NCI-H524 treated with DMSO at 0.1 percent for 48 hours (cell line): ENCODE data around the gene FAM135A.
"Not testable (repeated sequence)": the region's sequence is repeated elsewhere in the genome, so short reads cannot be mapped to it uniquely, and the experiment has no call there.

Experiments
- DNase-seq: peaks from one replicate; lab custom pipeline; 2025; lab: John Stamatoyannopoulos, UW

Gene FAM135A

DNA sequence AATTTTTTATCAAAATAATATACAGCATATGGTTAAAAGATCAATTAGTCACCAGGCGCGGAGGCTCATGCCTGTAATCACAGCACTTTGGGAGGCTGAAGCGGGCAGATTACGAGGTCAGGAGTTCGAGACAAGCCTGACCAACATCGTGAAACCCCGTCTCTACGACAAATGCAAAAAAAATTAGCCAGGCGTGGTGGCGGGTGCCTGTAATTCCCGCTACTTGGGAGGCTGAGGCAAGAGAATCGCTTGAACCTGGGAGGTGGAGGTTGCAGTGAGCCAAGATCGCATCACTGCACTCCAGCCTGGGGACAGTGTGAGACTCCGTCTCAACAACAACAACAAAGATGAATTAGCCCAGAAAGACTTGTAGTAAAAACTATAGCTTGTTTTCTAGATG, 46.4 kb downstream of the FAM135A start:
- not testable (repeated sequence) for DNase-seq

DNA sequence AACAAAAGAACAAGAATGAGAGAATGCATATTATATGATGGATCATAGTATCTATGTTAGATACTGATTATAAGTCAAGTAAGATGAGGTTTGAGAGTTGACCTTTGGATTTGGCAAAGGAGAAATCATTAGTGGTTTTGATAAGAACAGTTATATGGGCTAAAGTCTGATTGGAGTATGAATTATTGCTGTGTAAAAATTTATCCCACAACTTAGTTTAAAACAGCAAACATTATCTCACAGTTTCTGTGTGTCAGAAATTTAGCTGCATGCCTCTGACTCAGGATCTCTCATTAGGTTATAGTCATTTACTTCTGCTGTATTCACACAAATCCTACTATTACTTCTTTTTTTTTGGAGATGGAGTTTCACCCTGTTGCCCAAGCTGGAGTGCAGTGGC, 56.7 kb downstream of the FAM135A start:
- DNase-seq, result no peak

DNA sequence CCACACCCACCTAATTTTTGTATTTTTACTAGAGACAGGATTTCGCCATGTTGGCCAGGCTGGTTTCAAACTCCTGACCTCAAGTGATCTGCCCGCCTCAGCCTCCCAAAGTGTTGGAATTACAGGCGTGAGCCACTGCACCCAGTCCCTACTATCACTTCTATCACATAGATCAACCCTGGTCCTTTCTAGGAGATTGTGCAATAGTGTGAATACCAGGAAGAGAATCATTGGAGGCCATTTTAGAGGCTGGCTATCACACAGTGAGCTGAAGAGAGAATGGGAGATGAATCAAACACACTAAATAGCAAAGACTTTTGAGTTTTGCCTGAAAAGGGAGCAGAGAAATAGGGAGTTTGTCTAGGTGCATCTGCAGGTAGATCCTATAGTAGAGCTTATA, 57.2 kb downstream of the FAM135A start:
- DNase-seq, result not testable (repeated sequence)

DNA sequence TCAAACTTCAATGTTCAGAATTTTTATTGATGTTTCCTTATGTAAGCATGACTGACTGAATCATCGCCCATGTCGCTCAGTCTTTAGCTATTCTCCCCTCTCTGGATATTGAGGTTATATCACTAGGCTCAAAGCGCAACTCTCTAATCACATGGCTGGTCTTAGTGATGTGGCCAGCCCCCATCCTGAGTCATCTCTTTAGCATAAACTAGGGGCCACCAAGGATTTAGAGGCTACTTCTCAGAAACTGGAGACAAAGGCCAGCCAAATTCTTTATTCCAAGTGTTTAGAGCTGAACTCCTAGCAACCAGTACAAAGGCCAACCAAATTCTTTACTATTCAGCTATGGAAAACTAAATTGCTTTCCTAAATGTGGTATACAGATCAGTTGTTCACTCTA, 61.4 kb downstream of the FAM135A start:
- no peak for DNase-seq

DNA sequence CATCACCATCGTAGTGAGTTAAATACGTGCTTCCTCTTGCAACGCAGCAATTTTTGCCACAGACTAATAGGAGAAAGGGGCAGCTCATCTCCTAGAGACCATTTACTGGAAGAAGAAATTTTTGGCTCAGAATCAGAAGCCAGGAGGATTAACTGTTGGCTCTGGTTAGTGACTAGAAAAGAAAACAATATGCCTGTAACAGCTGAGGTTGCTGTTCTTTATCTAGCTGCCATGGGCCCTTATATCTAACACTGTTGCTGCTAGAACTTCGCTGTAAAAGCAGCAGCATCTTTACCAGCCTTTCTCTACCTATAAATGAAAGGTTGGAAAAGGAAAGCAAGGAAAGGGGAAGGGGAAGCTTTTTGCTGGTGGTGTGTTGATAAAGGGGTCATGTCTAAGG, 65.9 kb downstream of the FAM135A start:
- DNase-seq, result peak; percentile 2

DNA sequence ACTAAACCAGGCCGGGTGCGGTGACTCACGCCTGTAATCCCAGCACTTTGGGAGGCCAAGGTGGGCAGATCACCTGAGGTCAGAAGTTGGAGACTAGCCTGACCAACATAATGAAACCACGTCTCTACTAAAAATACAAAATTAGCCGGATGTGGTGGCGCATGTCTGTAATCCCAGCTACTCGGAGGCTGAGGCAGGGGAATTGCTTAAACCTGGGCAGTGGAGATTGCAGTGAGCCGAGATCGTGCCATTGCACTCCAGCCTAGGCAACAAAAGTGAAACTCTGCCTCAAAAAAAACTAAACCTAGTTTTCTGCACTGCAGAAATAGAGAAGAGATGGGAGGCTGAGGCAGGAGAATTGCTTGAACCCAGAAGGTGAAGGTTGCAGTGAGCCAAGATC, 73.3 kb downstream of the FAM135A start:
- DNase-seq, result not testable (repeated sequence)

DNA sequence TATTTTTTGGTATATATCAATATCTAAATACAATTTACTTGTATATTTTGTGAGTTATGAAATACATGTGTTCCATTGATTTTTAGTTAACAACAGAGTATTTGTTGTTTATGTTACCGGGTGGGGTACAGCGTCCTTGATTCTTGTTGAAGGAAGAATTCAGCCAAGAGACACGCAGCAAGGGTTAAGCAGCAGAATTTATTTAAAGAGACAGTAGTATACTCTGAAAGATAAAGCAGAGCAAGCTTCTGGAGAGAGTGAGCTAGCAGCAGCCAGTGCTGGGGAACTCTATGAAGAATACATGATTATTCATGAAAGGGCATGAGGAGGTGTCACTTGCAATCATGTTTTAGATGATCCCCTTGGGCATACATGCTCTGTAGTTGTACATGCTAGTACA, 76.1 kb downstream of the FAM135A start:
- DNase-seq, result no peak

DNA sequence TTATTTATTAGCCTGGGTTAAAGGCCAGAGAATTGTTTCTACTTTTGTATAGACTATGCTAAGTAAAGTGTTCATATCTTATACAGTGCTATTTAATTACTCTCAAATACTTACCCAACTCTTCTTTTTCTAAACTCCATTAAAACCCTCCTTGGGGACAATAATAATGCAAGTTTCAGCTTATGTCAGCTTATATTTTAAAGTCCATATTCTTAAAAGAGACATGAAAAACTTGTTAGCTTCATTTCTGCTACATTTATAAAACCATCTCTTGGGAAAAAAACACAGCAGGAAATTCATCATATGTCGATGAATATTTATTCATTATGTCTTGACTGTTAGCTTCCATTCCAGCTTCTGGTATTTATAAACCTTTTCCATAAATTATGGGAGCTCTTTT, 81.5 kb downstream of the FAM135A start:
- DNase-seq, result no peak

DNA sequence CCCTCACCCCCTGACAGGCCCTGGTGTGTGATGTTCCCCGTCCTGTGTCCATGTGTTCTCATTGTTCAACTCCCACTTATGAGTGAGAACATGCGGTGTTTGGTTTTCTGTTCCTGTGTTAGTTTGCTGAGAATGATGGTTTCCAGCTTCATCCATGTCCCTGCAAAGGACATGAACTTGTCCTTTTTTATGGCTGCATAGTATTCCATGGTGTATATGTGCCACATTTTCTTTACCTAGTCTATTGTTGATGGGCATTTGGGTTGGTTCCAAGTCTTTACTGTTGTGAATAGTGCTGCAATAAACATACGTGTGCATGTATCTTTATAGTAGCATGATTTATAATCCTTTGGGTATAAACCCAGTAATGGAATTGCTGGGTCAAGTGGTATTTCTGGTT, 82.5 kb downstream of the FAM135A start:
- not testable (repeated sequence) for DNase-seq

DNA sequence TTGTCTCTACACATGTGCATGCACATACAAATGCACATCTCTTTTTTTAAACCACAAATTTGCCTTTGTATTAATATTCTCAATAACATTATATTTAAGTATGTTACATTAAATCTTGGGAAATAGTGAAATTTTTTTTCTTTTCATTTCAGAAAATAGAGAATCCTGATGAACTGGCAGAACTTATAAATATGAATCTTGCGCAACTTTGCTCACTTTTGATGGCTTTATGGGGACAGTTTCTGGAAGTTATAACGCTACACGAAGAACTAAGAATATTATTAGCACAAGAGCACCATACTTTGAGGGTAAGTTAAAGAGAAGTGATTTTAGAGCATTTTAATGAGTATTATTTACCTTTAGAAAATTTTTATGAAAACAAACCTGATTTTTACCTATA, 89.2 kb downstream of the FAM135A start:
- DNase-seq, result no peak

DNA sequence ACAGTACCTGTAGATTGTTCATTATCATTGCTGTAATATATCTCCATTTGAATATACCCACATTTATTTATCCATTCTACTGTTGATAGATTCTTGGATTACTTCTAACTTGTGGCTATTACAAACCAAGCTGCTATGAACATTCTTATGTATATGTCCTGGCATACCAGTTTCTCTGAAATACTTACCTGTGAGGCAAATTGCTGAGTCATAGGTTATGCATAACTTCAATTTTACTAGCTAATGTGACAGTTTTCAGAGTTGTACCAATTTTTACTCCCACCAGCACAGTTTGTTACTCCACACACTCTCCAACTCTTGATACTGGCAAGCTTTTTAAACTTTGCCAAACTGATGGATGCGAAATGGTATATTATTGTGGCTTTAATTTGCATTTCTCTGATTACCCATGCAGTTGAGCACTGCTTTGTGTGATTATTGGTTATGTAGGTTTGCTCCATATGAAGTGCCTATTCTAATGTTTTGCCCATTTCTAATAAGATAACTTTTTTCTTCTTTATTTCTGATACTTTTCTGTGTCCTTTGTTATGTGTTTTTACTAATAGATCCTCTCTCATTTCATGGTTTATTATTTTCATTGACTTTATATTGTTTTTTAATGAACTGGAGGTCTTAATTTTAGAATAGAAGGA, 90.6 kb downstream of the FAM135A start:
- no peak for DNase-seq

DNA sequence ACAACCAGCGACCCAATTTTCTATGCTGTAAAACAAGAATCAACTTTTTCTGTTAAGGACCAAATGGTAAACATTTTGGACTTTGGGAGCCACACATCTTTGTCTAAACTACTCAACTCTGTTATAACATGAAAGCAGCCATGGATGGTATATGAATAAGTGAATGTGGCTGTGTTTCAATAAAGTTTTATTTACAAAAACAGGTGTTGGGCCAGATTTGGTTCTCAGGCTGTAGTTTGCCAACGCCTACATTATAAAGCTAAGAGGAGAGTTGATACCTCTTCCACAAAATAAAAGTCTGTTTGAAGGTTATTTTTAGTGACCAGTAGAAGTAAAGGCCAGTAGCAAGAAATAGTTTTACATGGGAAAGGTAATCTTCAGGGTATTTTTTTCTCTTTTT, 93.0 kb downstream of the FAM135A start:
- DNase-seq, result no peak

DNA sequence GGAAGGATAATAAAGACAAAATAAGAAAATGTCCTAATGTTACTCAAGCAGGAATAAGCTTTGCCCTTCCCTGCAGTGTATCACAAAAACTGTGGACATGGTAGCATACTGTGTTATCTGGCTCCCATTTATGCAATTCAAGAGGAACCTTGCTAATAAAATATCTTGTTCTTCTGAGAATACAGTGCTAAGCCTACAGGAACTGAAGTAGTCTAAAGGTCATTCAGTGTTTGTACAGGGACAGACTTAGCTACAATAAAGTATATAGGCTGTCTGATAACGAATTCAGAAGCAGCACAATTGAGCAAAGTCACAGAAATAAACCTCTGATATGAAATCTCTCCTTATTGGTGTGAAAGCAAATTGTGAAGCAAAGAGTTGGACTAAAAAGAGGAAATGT, 93.9 kb downstream of the FAM135A start:
- no peak for DNase-seq

DNA sequence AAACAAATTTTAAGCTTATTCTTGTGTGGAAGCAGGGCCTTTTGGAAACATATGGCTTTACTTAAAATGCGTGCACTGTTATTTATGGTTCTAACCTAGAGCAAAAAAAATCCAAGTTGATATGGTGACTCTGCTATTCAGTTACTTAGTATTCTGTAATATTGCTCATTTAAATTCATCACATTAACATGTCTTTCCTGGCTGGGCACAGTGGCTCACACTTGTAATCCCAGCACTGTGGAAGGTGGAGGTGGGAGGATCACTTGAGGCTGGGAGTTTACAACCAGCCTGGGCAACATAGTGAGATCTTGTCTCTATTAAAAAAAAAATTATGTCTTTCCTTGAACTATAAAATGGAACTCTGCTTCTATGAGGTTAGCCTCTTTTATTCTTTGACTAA, 95.6 kb downstream of the FAM135A start:
- DNase-seq, result no peak

DNA sequence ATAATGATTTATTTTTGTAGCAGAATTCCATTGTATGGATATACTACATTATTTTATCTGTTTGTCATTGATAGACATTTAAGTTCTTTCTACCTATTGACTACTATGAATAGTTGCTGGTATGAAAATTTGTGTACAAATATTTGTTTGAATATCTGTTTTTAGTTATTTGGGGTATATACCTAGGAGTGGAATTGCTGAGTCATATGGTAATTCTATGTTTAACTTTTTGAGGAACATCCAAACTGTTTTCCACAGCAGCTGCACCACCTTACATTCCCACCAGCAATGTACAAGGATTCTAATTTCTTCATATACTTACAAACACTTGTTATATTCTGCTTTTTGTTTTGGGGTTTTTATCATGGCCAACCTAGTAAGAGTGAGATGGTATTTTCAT, 97.3 kb downstream of the FAM135A start:
- no peak for DNase-seq

DNA sequence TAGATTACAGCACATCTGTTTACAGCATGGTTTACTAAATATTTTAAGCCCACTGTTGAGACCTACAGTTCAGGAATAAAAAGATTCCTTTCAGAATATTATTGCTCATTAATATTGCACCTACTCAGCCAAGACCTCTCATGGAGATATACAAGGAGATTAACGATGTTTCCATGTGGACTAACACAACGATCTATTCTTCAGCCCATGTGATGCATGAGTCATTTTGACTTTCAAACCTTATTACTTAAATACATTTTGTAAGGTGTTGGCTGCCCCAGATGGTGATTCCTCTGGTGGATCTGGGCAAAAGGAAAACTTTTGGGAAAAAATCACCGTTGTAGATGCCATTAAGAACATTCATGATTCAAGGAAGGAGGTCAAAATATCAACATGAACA, 105.4 kb downstream of the FAM135A start:
- no peak for DNase-seq

DNA sequence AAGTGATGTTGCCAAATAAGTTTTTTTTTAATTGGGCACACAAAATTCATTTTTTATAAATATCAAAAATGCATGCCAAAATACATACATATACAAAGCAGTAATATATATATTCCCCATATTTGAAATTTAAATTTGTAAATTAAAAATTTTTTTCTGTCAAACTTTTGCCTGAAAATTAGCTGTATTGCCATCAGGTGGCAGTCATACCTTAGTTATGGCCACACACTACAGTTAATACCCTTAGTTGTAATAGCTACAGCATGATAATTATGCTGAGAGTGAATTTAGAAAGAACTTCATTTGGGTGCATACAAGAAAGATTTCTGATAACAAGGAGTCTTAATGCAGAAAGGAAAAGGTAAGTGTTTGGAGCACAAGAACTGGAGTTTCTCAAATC, 107.3 kb downstream of the FAM135A start:
- DNase-seq, result no peak

DNA sequence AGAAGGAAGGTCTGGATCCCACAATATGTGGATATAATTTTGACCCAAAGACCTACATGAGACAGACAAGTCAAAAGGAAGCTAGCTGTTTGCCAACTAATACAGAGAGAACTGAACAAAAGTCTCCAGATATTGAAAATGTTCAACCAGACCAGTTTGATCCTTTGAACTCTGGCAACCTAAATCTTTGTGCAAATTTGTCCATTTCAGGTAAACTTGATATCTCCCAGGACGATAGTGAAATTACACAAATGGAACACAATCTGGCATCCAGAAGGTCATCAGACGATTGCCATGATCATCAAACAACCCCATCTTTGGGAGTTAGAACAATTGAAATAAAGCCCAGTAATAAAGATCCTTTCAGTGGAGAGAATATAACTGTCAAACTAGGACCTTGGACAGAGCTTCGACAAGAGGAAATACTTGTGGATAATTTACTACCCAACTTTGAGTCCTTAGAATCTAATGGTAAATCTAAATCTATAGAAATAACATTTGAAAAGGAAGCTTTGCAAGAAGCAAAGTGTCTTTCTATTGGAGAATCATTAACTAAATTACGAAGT, 111.5 kb downstream of the FAM135A start:
- DNase-seq, result no peak

DNA sequence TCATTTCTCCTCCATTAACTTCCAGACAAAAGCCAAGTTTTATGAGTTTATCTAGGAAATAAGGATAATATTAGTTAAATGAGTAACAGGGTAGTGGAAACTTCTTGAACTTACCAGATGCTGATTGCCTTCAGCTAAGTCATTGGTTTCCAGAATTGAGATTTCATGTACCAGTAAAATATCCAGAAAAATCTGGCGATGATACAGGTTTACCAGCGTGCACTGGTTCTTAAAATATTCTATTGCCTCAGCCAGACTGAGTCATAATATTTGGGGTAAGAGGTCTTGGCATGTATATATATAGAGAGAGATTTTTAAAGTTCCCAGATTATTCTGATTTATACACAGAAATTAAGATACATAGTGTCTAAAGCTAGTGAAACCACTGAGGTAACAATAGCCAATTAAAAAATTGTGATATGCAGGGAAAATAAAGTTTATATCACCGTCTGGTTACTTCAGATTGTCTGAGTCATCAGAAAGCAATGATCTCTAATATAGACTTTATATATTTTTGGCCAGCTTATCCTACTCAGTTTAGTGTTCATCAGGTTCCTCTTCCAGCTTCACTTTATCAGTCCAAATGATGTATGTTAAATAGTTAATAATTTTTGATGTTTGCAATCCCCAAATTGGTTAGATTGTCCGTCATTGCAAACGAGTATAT, 113.9 kb downstream of the FAM135A start:
- DNase-seq, result no peak

DNA sequence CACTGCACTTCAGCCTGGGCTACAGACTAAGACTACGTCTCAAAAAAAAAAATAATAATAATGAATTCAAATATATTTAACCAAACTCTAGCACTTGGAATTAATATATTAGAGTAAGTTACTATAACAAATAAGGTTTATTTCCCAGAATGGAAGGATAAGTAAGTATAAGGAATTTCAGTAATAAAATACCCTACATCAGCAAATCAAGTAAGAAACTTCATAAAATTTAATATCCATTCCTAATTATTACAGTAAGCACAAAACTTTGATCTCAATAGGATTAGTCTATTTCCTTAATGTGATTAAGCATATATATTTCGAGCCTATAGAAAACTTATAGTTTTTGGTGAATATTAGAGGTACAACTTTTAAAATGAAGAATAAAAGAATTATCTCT, 116.7 kb downstream of the FAM135A start:
- no peak for DNase-seq

DNA sequence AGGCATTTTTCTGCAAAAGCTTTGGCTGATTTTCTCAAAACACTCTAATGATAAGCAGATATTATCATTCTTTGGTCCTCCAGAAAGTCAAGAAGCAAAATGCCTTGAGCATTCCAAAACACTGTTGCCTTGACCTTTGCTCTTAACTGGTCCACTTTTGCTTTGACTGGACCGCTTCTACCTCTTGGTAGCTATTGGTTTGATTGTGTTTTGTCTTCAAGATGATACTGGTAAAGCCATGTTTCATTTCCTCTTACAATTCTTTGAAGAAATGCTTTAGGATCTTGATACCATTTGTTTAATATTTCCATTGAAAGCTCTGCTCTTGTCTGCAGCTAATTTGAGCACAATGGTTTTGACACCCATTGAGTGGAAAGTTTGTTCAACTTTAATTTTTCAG, 117.8 kb downstream of the FAM135A start:
- DNase-seq, result no peak

DNA sequence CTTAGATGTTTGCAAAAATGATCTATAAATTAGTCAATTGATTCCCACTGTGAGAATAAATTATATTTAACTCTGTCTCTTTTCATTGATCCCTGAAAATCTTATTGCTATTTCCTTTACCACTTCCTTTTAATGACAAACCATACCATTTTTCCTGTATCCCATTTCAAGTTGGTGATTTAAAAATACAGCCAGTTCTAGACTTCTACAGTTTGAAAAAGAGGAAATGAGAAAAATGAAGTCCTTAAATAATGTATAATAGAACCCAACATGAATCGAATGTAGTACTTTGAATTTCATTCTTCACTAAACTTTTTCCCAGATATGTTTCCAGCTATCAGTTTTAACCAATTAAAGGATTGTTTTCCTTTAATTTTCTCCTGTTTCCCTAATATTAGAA, 124.0 kb downstream of the FAM135A start:
- DNase-seq, result no peak

DNA sequence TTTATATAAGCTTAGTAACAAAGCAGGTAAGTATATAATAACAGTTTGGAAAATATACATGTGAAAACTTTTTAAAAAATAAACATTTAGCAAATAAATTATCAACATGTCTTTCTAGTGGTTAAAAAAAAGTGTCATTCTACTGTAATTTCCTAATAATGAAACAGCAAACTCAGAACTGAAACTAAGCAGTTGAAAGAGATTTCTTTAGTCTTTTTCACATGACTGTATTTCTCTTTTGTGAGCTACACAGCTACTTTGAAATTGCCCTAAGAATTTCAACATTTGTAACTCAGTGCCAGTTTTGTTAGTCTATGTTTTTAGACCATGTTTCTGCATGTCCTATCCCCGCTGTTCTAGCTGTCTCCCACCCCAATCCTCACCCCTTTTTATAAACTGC, 125.1 kb downstream of the FAM135A start:
- no peak for DNase-seq

DNA sequence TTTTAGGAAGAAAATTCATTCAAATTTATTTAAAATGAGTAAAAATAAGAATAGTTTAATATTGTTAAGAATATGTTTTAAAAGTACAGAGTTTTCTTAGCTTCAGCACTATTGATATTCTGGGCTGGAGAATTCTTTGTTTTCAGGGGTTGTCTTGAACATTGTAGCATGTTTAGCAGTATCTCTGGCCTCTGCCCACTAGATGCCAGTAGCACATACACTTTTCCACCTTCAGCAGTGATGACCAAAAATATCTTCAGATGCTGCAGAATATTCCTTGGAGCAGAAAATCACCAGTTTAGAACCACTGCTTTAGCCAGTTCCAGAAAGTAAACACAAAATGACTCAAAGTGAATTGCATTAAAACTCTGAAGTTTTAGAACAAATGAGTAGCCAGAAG, 134.0 kb downstream of the FAM135A start:
- DNase-seq, result no peak
